Mucosa of descending colon (tissue), 3 donors: ENCODE data around the gene OR8H3. TPM values are rescaled to one million over a fixed set of nuclear protein-coding genes. Genes with fewer than 3 reads are reported as not detected.
"Not testable (repeated sequence)": the region's sequence is repeated elsewhere in the genome, so short reads cannot be mapped to it uniquely, and the experiment has no call there.

Experiments
- ATAC-seq: fragments of 200-7000 bp; cut with Tn5 transposase; one replicate; pipeline ENCODE4 v1.9.1; 2020; ENCODE audit warnings: mild to moderate bottlenecking, moderate library complexity
- DNase-seq, 3 donors: peaks; one replicate each; pipeline ENCODE4 v3.0.0-alpha.2; 2020
- H3K36me3 ChIP-seq: fragments of 200-600 bp; one replicate; pipeline ENCODE4 v1.8.0; 2021; ENCODE audit warnings: low read depth, mild to moderate bottlenecking
- H3K4me1 ChIP-seq: fragments of 200-600 bp; one replicate; pipeline ENCODE4 v1.8.0; 2021; ENCODE audit warnings: low read depth, mild to moderate bottlenecking
- H3K4me3 ChIP-seq: fragments of 200-600 bp; one replicate; pipeline ENCODE4 v1.8.0; 2021; ENCODE audit warnings: mild to moderate bottlenecking
- H3K9me3 ChIP-seq: fragments of 200-600 bp; one replicate; pipeline ENCODE4 v1.8.0; 2021; ENCODE audit warnings: mild to moderate bottlenecking
- intact Hi-C, 2 donors: fragments of 100-400 bp; cut with DNase I in 1 of 2; cut with micrococcal nuclease in 1 of 2; formaldehyde crosslinking; loops; one replicate each; pipeline versions ENCODE4 v1.11.0 to v1.11.1; 2022; cut with DNase I, micrococcal nuclease
- long read RNA-seq, 2 donors: library from polyadenylated mRNA; unstranded; transcript quantifications; one replicate each; pipeline ENCODE4 v2.0.0, GENCODE V29; 2019 to 2021
- total RNA-seq, 3 donors: library from RNA; stranded (reverse); fragmentation: NEBNext Ultra II Directional in 2 of 3; extraction: Animal tissue kit (Norgen Biotek cat#: 25700) in 2 of 3; gene quantifications; one replicate each; pipeline versions ENCODE4 v1.2.1 to v1.2.4, GENCODE V29; 2021 to 2023
- TF ChIP-seq, protein P1 (sequence below): fragments of 200-600 bp; IDR thresholded peaks from one replicate; pipeline ENCODE4 v1.8.0; 2022; ENCODE audit warnings: antibody characterized with exemption, mild to moderate bottlenecking
- donor health status: DM: no; HTN: no; CAD: no; lungs with moderate emphysema.
- donor health status: DM: no; HTN: no; CAD: no.
- donor health status: DM: no; HTN: yes; CAD: no.

OR8H3 gene, protein sequence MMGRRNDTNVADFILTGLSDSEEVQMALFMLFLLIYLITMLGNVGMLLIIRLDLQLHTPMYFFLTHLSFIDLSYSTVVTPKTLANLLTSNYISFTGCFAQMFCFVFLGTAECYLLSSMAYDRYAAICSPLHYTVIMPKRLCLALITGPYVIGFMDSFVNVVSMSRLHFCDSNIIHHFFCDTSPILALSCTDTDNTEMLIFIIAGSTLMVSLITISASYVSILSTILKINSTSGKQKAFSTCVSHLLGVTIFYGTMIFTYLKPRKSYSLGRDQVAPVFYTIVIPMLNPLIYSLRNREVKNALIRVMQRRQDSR
- not detected for total RNA-seq
- long read RNA-seq, donor 1: 0 reads
- long read RNA-seq, donor 2: 0 reads

DNA sequence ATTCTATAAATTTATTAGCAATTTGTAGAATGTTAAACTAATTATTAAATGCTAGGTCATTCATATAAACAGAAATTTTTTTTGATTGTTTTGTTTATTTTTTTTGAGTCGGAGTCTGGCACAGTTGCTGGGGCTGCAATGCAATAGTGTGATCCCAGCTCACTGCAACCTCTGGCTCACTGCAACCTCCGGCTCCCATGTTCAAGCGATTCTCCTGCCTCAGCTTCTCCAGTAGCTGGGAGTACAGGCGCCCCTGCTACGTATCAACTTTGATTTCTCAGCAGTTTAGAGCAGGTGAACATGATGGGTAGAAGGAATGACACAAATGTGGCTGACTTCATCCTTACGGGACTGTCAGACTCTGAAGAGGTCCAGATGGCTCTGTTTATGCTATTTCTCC lies at the start of gene OR8H3:
TSS of gene OR8H3 (plus strand) at position 301 of the 400 bp plus-strand sequence. CDS start at position 301, 0 bp downstream.
- ATAC-seq: no peak
- Histone ChIP-seq H3K36me3 (no peaks in the 10 kb centered on the region), H3K4me1 (no peaks in the 10 kb centered on the region), H3K4me3 (no peak within 1 kb of the TSS), H3K9me3 (no peaks in the 10 kb centered on the region)
- DNase-seq: no peak
- intact Hi-C loops: loop anchor here in 1 of 2 donors (5.0 kb wide), 1 partner anchor 160 kb away; no protein-coding TSS in a partner anchor
- TF ChIP-seq, protein P1, sequence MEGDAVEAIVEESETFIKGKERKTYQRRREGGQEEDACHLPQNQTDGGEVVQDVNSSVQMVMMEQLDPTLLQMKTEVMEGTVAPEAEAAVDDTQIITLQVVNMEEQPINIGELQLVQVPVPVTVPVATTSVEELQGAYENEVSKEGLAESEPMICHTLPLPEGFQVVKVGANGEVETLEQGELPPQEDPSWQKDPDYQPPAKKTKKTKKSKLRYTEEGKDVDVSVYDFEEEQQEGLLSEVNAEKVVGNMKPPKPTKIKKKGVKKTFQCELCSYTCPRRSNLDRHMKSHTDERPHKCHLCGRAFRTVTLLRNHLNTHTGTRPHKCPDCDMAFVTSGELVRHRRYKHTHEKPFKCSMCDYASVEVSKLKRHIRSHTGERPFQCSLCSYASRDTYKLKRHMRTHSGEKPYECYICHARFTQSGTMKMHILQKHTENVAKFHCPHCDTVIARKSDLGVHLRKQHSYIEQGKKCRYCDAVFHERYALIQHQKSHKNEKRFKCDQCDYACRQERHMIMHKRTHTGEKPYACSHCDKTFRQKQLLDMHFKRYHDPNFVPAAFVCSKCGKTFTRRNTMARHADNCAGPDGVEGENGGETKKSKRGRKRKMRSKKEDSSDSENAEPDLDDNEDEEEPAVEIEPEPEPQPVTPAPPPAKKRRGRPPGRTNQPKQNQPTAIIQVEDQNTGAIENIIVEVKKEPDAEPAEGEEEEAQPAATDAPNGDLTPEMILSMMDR: no peak

DNA sequence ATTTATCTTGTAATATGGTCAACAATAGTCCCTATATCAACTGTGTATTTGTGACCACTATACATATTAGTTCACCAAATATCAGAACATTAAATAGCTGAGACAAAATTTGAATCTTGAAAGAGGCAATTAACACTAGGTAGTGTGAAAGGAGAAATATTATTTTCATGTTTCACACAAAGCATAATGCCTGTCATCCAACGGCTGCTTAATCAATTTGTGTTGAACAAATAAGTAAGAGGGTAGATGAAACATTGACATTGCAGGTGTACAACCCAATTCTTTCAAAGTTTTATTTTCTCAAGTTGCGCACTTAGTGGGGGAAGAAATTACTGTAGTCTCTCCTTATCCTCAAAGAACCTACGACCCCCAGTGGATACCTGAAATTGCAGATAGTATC lies 32.5 kb upstream of the OR8H3 start:
- DNase-seq (no peak), ATAC-seq (no peak)
- H3K4me1 ChIP-seq: no peaks in the 10 kb centered on the region
- intact Hi-C loops: no loop called here
- no peaks in the 10 kb centered on the region for H3K36me3 ChIP-seq
- H3K9me3 ChIP-seq: no peaks in the 10 kb centered on the region
- TF ChIP-seq, protein P1: no peak
- no peak overlapping the region for H3K4me3 ChIP-seq

DNA sequence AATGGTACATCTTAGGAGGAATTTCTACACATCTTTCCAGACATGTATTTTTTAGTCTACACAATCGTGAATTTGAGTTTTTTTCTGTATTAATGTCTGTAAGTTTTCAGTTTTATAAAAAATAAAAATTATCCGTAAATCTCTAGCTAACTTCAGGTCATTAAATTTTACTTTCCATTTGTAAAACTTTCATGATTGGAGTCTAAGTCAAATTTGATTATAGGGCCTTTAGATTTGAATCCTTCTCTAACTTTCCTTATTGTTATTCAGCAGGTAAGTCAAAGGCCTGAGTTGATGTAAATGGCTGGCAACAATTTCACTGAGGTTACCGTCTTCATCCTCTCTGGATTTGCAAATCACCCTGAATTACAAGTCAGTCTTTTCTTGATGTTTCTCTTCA lies 29.2 kb upstream of the OR8H3 start, which contains the start of gene OR8I2:
TSS of gene OR8I2 (plus strand) at position 301 of the 400 bp plus-strand sequence. CDS start at position 301, 0 bp downstream.
- H3K36me3 ChIP-seq: no peaks in the 10 kb centered on the region
- intact Hi-C loops: no loop called here
- no peaks in the 10 kb centered on the region for H3K9me3 ChIP-seq
- ATAC-seq: no peak
- no peak for DNase-seq
- TF ChIP-seq, protein P1: no peak
- no peaks in the 10 kb centered on the region for H3K4me1 ChIP-seq
- H3K4me3 ChIP-seq: no peak within 1 kb of the TSS

DNA sequence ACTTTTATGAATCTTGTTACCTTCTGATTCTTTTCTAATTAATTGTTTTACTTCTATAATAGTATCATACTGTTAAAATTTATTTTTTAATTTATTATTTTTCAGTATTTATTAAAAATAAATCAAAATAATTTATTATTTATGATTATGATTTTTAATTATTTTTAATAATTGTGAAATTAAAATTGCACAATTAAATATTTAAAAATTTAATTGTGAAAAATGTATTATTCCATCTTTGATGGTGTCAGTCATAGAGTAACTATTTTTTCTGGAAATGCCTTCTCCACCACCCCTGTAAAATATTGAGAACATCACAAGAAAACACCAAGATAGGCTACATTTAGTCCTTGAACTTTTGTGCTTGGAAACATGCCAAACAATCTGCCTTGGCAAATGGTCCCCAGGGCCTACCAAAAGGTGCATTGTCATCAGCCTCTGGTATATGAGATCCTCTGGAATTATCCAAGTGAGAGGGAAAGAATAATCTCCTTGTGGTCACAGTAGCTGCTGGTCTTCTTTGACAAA lies 18.9 kb upstream of the OR8H3 start, which contains the start of gene OR8H2:
TSS of gene OR8H2 (plus strand) at position 478 of the 528 bp plus-strand sequence. CDS start 1,356 bp downstream, outside the sequence.
- intact Hi-C loops: no loop called here
- H3K36me3 ChIP-seq: no peaks in the 10 kb centered on the region
- TF ChIP-seq, protein P1: no peak

DNA sequence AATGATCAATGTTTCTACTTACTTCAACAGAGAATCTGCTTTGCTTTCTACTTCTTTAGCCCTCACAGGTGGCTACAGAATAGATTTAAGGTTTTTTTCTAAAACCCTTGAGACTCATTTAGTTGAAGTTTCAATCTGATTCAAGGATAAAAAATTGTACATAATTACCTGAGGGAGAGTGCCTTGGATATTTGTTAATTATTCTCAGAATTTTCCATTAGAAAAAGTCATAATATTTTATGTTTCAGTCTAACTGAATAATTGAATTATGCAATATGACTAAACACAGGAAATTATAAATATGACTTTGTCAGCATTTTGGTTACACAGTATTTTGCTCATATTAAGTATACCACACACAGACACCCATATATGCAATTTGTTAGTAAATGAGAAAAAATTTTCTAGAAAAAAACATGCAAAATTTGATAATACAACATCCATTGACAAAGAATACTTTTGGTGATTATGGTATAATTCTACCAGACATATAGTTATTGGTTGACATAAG lies 18.0 kb downstream of the OR8H3 start, which contains the start of gene OR8J3:
TSS of gene OR8J3 (minus strand) at position 51 of the 511 bp plus-strand sequence. CDS start 2,483 bp downstream, outside the sequence.
- no peaks in the 10 kb centered on the region for H3K9me3 ChIP-seq
- no peak within 1 kb of the TSS for H3K4me3 ChIP-seq
- H3K4me1 ChIP-seq: no peaks in the 10 kb centered on the region
- H3K36me3 ChIP-seq: no peaks in the 10 kb centered on the region
- TF ChIP-seq, protein P1: no peak
- DNase-seq: no peak
- intact Hi-C loops: no loop called here
- ATAC-seq: no peak

More for the DNA sequence above, 18.9 kb upstream of the OR8H3 start, which contains the start of gene OR8H2:
- DNase-seq (no peak), ATAC-seq (no peak)
- Histone ChIP-seq H3K9me3 (no peaks in the 10 kb centered on the region), H3K4me1 (no peaks in the 10 kb centered on the region), H3K4me3 (no peak within 1 kb of the TSS)

DNA sequence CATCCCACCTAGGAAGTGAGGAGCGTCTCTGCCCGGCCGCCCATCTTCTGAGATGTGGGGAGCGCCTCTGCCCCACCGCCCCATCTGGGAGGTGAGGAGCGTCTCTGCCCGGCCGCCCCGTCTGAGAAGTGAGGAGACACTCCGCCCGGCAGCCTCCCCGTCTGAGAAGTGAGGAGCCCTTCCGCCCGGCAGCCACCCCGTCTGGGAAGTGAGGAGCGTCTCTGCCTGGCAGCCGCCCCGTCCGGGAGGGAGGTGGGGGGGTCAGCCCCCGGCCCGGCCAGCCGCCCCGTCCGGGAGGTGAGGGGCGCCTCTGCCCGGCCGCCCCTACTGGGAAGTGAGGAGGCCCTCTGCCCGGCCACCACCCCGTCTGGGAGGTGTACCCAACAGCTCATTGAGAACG lies 21.5 kb downstream of the OR8H3 start:
- ATAC-seq, DNase-seq, H3K4me1 ChIP-seq, H3K9me3 ChIP-seq, intact Hi-C loops, H3K36me3 ChIP-seq, H3K4me3 ChIP-seq: not testable (repeated sequence)
